Ascending aorta (tissue), 2 donors: ENCODE results near the gene HMGXB3. TPM values are rescaled to one million over a fixed set of nuclear protein-coding genes. Genes with fewer than 3 reads are reported as not detected.

ENCODE experiments used
- DNase-seq, 2 donors: peaks; one replicate each; pipeline ENCODE4 v3.0.0-alpha.2; 2019; ENCODE audit warnings: low spot score in 2 of 2
- H3K27ac ChIP-seq, 2 donors: fragments of 200-600 bp; sonication (generic); one replicate each; pipeline ENCODE4 v1.5.1; 2016 to 2017; ENCODE audit warnings: mild to moderate bottlenecking in 1 of 2
- H3K27me3 ChIP-seq: fragments of 200-600 bp; sonication (generic); one replicate; pipeline ENCODE4 v1.5.1; 2017
- H3K36me3 ChIP-seq, 2 donors: fragments of 200-600 bp; sonication (generic); one replicate each; pipeline ENCODE4 v1.5.1; 2016
- H3K4me1 ChIP-seq, 2 donors: fragments of 200-600 bp; sonication (generic); one replicate each; pipeline ENCODE4 v1.5.1; 2016 to 2017; ENCODE audit warnings: mild to moderate bottlenecking in 1 of 2
- H3K4me3 ChIP-seq, 2 donors: fragments of 200-600 bp; sonication (generic); one replicate each; pipeline ENCODE4 v1.5.1; 2016 to 2017; ENCODE audit warnings: mild to moderate bottlenecking in 1 of 2
- H3K9me3 ChIP-seq, 2 donors: fragments of 200-600 bp; sonication (generic); one replicate each; pipeline ENCODE4 v1.5.1; 2016
- CTCF ChIP-seq, 3 experiments: fragments of 200-600 bp in 2 of 3; fragments of 450-650 bp in 1 of 3; sonication (generic) in 2 of 3; IDR thresholded peaks; one replicate each; pipeline ENCODE4 v1.5.1; 2016 to 2019; ENCODE audit warnings: antibody characterized with exemption in 3 of 3, mild to moderate bottlenecking in 1 of 3, moderate library complexity in 1 of 3
- intact Hi-C: fragments of 100-400 bp; cut with DNase I; formaldehyde crosslinking; loops from one replicate; pipeline ENCODE4 v1.15.1; 2023
- total RNA-seq: library from RNA; depleted of rRNA; stranded (reverse); fragments of >200 nt; gene quantifications from one replicate; pipeline ENCODE4 v1.1.0, GENCODE V29; 2016

The HMGXB3 gene
- total RNA-seq, 1 donor from 2014 or later = 56.4 TPM

GRCh38 chr5:149969181-149969930 lies 31.2 kb upstream of the HMGXB3 start:
- Histone ChIP-seq H3K4me1 (no peaks in the 10 kb centered on the region), H3K9me3 (no peaks in the 10 kb centered on the region), H3K4me3 (no peak overlapping the region), H3K27ac (no peak overlapping the region), H3K27me3 (no peaks in the 10 kb centered on the region), H3K36me3 (no peaks in the 10 kb centered on the region)
- no peak for TF ChIP-seq CTCF (IDR thresholded peaks at IDR 0.05)
- intact Hi-C loops = loop anchor here (10.0 kb wide), 1 partner anchor 55 kb away; no protein-coding TSS in a partner anchor
- no peak for DNase-seq

GRCh38 chr5:149975409-149975808 lies 25.1 kb upstream of the HMGXB3 start:
- Histone ChIP-seq H3K9me3 (no peaks in the 10 kb centered on the region), H3K36me3 (peaks cover 19 to 31% of the 10 kb centered on the region in 2 donors), H3K27ac (no peak overlapping the region), H3K27me3 (no peaks in the 10 kb centered on the region), H3K4me1 (no peaks in the 10 kb centered on the region), H3K4me3 (no peak overlapping the region)
- TF ChIP-seq CTCF (IDR thresholded peaks at IDR 0.05) = no peak
- DNase-seq = no peak
- intact Hi-C loops = no loop called here

GRCh38 chr5:149979896-149980295 lies 20.6 kb upstream of the HMGXB3 start:
- TF ChIP-seq CTCF (IDR thresholded peaks at IDR 0.05) = no peak
- Histone ChIP-seq H3K27ac (no peak overlapping the region), H3K36me3 (peaks cover 34 to 53% of the 10 kb centered on the region in 2 donors), H3K9me3 (no peaks in the 10 kb centered on the region), H3K27me3 (no peaks in the 10 kb centered on the region), H3K4me1 (no peaks in the 10 kb centered on the region), H3K4me3 (no peak overlapping the region)
- DNase-seq = no peak
- intact Hi-C loops = no loop called here

GRCh38 chr5:149981206-149981605 lies 19.3 kb upstream of the HMGXB3 start:
- intact Hi-C loops = no loop called here
- Histone ChIP-seq H3K27ac (no peak overlapping the region), H3K27me3 (no peaks in the 10 kb centered on the region), H3K9me3 (no peaks in the 10 kb centered on the region), H3K4me3 (no peak overlapping the region), H3K36me3 (peaks cover 34 to 53% of the 10 kb centered on the region in 2 donors), H3K4me1 (no peaks in the 10 kb centered on the region)
- DNase-seq = no peak
- TF ChIP-seq CTCF (IDR thresholded peaks at IDR 0.05) = no peak

- H3K27ac ChIP-seq = no peak overlapping the region
- peaks cover 38 to 49% of the 10 kb centered on the region in 2 donors for H3K36me3 ChIP-seq
- no peaks in the 10 kb centered on the region for H3K27me3 ChIP-seq
- no peaks in the 10 kb centered on the region for H3K4me1 ChIP-seq
- DNase-seq = no peak
- intact Hi-C loops = no loop called here
- no peak overlapping the region for H3K4me3 ChIP-seq
- TF ChIP-seq CTCF (IDR thresholded peaks at IDR 0.05) = no peak
- H3K9me3 ChIP-seq = no peaks in the 10 kb centered on the region
Measured at GRCh38 chr5:149982505-149982904, 18.0 kb upstream of the HMGXB3 start.
